Measurements from ENCODE around the gene FREM1.

GRCh38 chr9:14831661-14832060 is 78.6 kb downstream of the FREM1 start:
- TF ChIP-seq CTCF (conservative IDR thresholded peaks at IDR 0.05; ENCODE audit: low read depth in 2 of 2) (0 out of 4 replicates have a peak, but pooled peaks of 1 of the 2 experiments have one; percentile 8), EZH2 (IDR thresholded peaks at IDR 0.05; ENCODE audit: low read depth, unreplicated experiment) (no peak)
